ENCODE results near the gene WDR13. TPM values are rescaled to one million over a fixed set of nuclear protein-coding genes. Genes with fewer than 3 reads are reported as not detected.
"Not testable (repeated sequence)": the region's sequence is repeated elsewhere in the genome, so short reads cannot be mapped to it uniquely, and the experiment has no call there.

Gene WDR13
- total RNA-seq, 1 donor from 2014 or later, result 119 TPM

DNA sequence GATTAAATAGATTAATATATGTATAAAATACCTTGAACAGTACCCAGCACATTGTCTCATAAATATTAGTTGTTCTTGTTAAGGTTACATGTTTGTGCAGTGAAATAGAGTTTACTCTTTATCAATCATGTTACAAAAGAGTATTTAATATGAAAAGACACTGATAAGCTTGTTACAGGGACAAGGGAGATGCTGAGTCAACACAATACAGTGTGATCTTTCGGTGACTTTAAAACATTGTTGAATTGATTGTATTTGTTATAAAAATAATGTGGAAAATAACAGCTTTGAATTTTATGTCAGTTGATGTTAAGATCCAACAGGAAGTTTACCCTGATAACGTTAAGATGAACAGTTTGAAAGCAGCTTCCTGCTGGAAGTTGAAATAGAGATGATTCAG, 1.4 kb upstream of the WDR13 start:
- no peak for DNase-seq (ENCODE audit: low read depth)

DNA sequence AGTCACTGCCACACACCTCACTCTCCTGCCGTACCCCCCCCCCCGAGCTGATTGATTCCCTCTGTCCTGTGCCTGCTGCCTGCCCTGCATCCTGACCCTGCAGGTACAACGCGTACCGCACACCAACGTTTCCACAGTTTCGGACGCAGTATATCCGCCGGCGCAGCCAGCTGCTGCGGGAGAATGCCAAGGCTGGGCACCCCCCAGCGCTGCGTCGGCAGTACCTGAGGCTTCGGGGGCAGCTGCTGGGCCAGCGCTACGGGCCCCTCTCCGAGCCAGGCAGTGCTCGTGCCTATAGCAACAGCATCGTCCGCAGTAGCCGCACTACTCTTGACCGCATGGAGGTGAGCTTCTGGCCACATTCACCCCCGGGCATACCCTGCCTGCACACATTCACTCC, 1.3 kb downstream of the WDR13 start:
- no peak for DNase-seq (ENCODE audit: low read depth)

DNA sequence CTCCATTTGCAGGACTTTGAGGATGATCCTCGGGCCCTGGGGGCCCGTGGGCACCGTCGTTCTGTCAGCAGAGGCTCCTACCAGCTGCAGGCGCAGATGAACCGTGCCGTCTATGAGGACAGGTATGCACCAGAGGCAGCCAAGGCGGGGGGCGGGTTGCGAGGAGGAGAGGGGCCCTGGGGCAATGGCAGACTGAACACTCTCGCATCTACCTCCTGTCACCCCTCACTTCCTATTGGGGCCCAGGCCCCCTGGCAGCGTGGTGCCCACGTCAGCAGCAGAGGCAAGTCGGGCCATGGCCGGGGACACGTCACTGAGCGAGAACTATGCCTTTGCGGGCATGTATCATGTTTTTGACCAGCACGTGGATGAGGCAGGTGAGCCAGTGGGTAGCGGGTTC, 2.0 kb downstream of the WDR13 start:
- no peak for DNase-seq (ENCODE audit: low read depth)

DNA sequence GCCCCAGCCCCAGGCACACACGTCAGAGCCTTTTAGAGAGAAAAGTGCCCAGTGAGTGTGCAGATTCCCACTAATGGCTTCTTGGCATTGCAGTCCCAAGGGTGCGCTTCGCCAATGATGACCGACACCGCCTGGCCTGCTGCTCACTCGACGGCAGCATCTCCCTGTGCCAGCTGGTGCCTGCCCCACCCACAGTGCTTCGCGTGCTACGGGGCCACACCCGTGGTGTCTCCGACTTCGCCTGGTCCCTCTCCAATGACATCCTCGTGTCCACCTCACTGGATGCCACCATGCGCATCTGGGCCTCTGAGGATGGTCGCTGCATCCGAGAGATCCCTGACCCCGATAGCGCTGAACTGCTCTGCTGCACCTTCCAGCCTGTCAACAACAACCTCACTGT, 2.9 kb downstream of the WDR13 start:
- DNase-seq (ENCODE audit: low read depth), result no peak

DNA sequence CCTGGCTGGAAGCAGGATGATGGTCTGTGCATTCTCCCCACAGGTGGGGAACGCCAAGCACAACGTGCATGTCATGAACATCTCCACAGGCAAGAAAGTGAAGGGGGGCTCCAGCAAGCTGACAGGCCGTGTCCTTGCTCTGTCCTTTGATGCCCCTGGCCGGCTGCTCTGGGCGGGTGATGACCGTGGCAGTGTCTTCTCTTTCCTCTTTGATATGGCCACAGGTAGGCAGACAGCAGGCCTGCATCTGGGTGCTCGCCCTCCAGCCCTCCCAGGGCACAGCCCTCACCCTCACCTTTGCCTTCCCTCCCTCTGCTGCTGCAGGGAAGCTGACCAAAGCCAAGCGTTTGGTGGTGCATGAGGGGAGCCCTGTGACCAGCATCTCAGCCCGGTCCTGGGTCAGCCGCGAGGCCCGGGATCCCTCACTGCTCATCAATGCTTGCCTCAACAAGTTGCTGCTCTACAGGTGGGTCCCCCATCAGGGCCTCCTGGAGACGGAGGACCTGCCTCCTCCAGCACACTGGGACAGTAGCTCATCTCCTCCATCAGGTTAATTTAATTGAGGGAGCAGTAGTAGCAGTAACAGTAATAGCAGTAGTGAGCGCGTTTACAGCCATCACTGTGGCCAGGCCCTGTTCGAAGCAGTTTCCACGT, 4.6 kb downstream of the WDR13 start:
- no peak for DNase-seq (ENCODE audit: low read depth)

DNA sequence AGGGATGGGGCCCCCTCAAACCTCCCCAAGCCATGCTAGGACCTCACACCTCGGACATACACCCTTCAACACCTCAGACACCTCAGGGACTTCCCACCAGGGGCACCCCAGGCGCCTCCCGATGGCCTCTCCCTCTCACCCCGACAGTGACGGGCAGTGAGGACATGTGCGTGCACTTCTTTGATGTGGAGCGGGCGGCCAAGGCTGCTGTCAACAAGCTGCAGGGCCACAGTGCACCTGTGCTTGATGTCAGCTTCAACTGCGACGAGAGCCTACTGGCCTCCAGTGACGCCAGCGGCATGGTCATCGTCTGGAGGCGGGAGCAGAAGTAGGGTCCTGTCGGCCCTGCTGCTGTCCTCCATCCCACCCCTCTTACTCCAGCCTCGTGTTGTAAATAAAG, 7.4 kb downstream of the WDR13 start:
- DNase-seq (ENCODE audit: low read depth), result no peak

DNA sequence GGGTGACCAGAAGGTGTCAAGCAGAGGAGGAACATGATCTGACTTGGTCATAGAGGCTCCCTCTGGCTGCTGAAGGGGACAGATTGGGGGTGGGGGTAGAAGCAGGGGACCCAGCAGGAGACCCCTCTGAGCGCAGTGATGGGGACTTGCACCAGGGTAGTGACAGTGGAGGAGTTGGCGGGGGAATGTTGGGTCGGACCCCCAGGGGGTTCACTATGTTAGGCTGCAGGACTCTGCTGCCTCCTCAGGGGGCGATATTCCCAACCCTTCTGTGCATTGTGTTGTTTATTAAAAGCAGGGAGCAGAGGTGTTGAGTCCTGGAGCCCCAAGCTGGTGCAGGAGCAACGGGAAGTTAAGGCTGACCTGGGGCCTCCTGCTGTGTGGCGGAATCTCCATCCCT, 8.8 kb downstream of the WDR13 start:
- no peak for DNase-seq (ENCODE audit: low read depth)

DNA sequence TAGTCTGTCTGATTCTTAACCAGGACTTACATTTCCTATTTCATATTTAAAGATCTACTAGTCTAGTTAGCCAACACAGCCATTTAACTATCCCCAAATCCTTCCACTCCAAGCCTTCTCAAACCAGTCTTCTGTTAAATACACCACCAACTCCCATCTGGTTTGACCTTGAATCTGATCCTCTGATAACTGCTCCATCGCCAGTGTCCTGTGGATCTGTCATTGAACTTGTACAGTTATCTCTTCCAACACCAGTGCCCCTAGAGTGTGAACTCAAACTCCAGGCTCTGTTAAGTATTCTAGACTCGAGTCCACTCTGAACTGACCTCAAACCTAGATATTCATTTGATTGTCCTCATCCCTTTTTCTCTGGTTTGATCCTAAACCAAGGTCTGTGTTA, 14.4 kb downstream of the WDR13 start:
- no peak for DNase-seq (ENCODE audit: low read depth)

DNA sequence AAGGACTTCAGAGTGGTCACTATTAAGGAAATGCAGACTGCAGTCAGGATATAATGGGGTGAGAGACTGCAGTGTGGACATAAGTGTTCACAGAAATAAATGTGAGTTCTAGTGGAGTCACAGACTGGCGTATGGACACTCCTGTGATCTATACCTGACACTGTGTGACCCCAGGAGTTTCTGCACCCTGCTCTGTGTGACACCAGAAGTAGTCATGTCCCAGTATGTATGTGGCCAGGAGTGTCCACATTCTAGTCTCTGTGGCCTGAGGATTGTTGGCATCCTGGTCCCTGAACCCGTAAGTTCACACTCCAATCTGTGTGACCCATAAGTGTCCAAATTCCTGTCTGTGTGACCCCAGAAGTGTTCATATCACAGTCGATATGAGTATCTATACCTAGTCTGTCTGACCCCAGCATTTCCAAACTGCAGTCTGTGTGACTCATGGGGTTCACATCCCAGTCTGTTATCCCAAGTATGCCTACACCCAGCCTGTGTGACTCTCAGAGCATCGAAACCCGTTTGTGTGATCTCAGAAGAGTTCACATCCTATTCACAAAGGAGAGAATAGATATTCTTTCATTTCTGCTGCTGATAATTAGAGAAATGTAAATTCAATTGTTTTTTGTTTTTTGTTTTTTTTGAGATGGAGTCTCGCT, 16.3 kb downstream of the WDR13 start:
- no peak for DNase-seq (ENCODE audit: low read depth)

DNA sequence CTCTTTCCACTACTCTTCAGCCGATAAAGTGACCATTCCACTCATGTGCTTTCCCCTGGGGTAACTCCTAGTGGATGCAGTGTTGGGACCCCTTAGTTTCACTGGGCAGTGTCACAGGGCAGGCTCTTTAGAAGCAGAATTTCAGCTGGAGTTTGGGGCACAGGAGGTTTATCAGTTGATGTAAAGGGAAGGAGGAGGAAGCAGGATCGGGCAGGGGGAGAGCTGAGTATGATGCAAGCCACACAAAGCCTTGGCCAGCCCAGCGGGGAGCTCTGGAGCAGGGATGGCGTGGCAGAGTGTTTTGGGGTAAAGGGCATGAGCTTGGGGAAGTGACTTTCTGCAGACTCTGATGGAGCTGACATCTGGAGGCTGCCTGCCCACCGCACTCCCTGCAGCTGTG, 19.3 kb downstream of the WDR13 start:
- no peak for DNase-seq (ENCODE audit: low read depth)

DNA sequence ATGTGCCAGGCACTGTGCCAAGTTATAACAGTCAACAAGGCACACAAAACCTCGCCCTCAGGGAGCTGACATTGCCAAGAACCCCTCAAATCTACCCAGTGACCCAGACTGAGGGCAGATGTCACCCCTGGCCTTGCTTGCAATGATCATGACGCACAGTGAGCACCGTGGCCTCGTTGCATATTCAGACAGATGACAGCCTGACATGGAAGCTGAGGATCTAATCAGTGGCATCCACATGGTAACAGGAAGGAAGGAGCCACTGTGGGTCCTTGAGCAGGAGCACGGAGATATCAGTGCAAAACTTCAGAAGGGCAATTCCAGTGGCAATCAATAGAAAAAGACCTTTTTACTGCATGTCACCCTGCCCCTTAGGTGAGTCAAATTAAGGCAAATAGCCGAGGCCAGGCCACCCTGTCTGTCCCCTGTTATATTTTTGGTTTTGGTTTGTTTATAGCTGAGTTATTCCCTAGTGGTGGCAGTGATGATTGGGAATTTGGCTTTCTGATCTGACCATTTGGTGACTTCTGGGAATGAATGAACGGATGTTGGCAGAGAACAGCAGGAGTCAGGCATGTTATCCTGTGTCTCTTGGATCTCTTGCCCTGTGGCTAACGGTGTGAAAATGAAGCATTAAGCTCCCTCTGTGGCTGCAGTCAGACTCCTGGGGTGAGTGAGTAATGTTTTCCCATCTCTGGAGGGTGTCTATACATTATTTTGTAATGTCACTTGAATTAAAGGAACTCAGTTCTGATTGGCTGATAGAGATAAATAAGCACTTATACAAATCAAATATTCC, 20.4 kb downstream of the WDR13 start:
- DNase-seq (ENCODE audit: low read depth), result no peak

DNA sequence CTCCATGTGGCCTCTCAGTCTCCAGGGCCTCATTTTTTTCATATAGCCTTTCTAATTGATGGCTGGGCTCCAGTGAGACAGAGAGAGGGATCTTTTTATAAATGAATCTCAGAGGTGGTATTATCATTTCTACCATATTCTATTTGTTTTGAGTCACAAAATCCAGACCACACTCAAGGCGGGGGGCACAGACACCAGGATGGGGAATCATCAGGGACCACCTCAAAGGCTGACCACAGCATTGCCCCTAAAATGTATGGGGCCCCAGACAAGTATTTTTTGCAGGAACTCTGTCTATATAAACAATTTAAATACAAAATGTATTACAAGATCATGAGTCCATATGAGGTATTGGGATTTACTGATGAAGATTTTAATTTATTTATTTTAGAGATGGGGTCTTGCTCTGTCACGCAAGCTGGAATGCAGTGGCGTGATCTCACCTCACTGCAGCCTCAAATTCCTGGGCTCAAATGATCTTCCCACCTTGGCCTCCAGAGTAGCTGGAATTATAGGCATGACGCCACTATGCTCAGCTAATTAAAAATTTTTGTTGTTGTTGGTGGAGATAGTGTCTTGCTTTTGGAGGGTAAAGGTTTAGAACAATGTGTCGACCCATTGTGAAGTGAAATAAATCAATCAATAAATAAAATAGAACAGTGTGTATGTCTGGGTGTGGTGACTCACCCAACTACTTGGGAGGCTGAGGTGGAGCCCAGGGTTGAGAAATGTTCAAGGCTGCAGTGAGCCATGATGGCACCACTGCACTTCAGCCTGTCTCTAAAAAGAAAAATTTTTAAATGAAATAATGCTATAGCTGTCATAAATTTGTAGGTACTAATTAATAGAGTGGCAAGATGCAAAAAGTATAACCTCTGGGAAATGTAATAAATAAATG, 29.4 kb downstream of the WDR13 start:
- peak; percentile 10 for DNase-seq (ENCODE audit: low read depth)

DNA sequence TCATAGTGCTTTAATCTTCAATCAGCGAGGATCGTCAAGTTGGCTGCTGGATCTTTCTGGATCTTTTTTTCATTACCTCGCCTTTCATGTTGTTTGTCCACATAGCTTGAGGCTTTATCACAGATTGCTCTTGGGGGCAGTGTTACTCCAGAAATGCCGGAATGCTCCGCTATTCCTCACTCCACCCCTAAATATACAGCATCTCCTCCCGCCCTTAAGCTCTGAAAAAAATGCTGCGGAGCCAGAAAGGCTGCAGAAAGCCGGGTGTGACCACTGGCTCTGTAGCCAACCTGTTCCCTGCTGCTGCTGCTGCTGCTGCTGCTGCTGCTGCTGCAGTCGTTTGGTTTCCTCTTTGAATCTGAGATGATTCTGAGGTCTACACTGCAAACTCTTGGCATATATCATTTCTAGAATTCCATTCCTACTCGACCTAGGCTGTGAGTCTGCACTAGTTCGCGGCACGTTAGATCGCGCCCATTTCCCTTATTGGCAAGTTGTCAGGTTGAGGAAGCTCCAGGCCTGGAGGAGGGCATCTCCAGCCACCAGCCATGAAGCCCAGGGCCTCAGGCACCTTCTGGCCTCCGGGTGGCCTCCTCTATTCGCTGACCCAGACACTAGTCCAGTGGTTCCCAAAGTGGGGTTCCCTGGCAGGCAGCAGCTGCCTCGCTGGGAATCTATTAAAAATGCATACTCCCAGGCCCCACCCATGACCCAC, 34.2 kb downstream of the WDR13 start:
- DNase-seq (ENCODE audit: low read depth), result peak; percentile 85

DNA sequence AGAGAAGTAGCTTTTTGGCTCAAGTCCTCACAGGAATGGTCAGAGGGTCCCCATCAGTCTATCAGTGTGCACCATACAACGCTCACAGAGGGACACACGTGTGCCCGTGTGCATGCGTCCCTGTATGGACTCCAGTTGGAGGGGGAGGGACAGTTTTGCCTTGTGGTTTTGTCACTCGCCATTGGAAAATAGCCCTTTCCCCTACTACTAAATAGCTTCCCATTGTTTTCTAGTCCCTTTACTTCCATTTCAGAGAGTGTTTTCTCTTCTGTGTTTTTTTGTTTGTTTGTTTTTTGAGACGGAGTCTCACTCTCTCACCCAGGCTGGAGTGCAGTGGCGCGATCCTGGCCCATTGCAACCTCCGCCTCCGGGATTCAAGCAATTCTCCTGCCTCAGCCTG, 34.9 kb downstream of the WDR13 start:
- no peak for DNase-seq (ENCODE audit: low read depth)

DNA sequence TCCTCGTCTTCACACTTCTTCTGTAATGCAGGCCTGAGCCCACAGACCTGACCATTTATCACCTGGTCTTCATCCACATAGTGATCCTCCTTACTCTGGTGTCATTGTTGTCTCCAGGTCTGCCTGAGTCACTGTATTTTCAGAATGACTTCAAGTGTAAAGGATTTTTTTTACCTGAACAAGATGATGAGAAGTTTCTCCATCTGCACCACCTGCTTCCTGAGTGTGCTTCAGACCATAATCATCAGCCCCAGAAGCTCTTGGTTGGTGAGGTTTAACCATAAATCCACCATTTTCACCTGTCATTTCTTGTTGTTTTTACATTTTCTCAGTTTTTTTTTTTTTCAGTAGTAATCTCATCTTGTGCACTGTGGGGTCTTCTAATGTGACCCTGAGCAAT, 39.0 kb downstream of the WDR13 start:
- DNase-seq (ENCODE audit: low read depth), result no peak

DNA sequence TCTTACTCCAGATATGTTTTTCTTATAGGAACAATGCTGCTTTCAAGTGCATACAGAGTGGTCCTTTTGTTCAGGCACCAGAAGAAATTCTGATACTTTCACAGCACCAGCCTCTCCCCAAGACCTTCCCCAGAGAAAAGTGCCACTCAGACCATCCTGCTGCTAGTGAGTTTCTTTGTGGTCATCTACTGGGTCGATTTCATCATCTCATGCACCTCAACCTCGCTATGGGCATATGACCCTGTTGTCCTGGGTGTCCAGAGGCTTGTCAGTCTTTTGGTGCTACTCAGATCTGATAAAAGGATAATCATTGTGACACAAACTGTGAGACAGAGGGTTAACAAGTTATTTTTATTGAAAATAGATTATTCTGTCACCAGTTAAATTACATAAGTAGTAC, 39.5 kb downstream of the WDR13 start:
- DNase-seq (ENCODE audit: low read depth), result no peak

DNA sequence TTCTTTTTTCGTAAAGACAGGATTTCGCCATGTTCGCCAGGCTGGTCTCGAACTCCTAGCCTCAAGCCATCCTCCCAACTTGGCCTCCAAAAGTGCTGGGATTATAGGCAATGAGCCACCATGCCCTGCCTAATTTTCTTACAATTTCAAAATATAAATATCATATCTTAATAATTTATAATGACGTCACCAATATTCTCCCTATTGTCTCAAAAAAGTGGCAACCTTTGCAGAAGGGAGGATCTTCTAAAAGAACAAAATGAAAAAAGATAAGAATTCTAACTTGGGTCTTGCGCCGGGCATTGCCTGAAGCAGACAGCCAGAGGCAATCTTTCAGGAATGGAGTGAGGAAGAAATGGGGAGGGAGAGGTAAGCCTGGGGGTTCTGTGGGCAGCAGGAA, 48.4 kb downstream of the WDR13 start:
- DNase-seq (ENCODE audit: low read depth), result no peak

DNA sequence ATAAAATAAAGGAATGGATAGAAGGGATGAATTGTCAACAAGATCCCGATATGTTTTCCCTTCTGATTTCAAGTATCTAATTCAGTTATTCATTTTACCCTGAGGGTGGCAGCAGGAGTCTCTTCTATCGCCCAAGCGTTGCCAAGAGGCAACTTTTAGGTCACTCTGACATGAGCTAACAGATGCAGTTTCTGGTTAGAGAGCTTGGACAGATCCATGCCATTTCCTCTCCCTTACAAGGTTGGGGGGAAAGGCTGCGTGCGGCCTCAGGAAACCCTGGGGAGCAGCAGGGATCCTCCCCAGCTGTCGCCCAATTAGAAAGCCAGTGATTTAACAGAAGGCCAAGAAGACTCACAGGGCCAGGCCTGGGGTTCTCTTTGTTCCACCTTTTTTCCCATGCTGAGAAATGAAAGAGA, 51.1 kb downstream of the WDR13 start:
- peak; percentile 42 for DNase-seq (ENCODE audit: low read depth)

DNA sequence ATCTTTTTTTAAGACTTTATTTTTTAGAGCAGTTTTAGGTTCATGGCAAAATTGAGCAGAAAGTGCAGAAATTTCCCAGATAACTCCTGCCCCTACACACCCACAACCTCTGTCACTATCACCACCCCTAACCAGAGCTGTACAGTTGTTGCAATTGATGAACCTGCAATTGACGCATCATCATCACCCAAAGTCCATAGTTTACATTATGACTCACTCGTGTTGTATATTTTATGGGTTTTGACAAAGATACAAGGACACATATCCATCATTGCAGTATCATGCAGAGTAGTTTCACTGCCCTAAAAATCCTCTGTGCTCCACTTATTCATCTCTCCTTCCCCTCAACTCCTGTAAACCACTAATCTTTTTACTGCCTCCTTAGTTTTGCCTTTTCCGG, 51.8 kb downstream of the WDR13 start:
- no peak for DNase-seq (ENCODE audit: low read depth)

DNA sequence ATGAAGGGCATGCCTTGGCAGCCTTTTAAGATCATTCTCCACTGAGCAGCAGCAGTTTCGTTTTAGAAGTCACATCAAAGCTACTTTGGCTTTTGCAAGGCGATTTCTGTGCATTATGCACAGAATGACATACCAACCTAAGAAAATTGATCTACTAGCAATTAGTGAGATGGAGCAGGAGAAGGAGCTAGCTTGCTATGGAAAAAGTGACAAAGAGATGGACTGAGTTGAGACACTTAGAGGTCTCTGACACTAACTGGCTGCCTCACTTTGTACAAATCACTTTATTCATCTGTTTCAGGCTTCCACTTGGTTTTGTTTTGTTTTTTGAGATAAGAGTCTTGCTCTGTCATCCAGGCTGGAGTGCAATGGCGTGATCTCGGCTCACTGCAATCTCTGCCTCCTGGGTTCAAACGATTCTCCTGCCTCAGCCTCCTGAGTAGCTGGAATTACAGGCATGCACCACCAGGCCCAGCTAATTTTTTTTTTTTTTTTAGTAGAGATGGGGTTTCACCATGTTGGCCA, 54.8 kb downstream of the WDR13 start:
- not testable (repeated sequence) for DNase-seq (ENCODE audit: low read depth)

DNA sequence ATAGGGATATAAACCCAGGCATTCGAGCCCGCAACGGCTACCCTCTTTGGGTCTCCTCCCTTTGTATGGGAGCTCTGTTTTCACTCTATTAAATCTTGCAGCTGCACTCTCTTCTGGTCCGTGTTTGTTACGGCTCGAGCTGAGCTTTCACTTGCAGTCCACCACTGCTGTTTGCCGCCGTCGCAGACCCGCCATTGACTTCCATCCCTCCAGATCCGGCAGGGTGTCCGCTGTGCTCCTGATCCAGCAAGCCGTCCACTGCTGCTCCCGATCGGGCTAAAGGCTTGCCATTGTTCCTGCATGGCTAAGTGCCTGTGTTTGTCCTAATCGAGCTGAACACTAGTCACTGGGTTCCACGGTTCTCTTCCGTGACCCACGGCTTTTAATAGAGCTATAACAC, 57.5 kb downstream of the WDR13 start:
- DNase-seq (ENCODE audit: low read depth), result not testable (repeated sequence)
